ENCODE results near the gene CD59. TPM values are rescaled to one million over a fixed set of nuclear protein-coding genes. Genes with fewer than 3 reads are reported as not detected.
A peak's percentile ranks its signal among the peaks of the same experiment; 100 is the strongest.

Gene CD59
- total and polyA plus RNA-seq, 2 of the 13 experiments (the other 11 are each of a cell fraction or from before 2014, with no cell fraction given), result 127 to 289 TPM

DNA sequence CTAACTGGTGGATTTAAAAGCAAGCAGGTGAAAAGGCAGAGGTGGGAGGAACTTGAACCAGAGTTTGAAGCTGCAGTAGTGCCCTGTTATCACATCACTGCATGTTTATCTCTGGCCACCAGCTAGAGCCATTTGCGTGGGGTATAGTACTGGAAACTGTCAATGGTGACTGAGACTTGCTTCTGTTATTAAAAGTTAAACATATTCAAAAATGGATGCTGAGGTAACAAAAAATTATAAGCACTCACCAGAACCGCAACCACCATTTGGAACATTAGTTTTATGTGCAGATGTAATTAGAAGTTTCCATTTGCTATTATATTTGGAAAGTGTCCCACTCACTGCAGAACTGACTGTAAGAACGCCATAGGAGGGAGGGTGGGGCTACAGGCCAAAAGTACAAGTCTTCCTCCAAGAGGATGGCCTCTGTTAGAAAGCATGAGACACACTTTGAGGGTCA is 1.2 kb upstream of the CD59 start (continued):
- TF ChIP-seq ZNF263 (CRISPR knock-in tag; IDR thresholded peaks at IDR 0.05), result no peak

GRCh38 chr11:33735271-33736147 is 714 bp downstream of the CD59 start:
- ChIA-PET CTCF (ENCODE audit: low intra/inter-chr PET ratio, low total read pairs) (no interaction called here), POLR2A (interaction anchor here (1.4 to 3.3 kb wide), 8 partner anchors 11 to 43 kb away, joined by 3 to 63 read pairs (median 12); partner anchors contain the start of gene C11orf91)
- Histone ChIP-seq H2AFZ (ENCODE audit: low read length) (no peak overlapping the region), H3K27me3 (ENCODE audit: control insufficient read depth in 1 of 2, insufficient read depth in 2 of 2, low read length in 2 of 2) (no peaks in the 10 kb centered on the region; a peak in 1 of 5 replicates), H3K79me2 (ENCODE audit: insufficient read depth, low read length) (peaks cover 42% of the 10 kb centered on the region), H3K36me3 (replicated peaks in 1 of 2; ENCODE audit: control insufficient read depth in 1 of 2, insufficient read depth in 2 of 2, low read length in 2 of 2) (no peaks in the 10 kb centered on the region; a peak in 2 of 5 replicates), H3K27ac (ENCODE audit: extremely low read length, insufficient read depth, low read length) (peak overlapping the region; percentile 84), H3K9ac (ENCODE audit: insufficient read depth, low read depth, low read length) (peak overlapping the region; percentile 88), H3K9me3 (ENCODE audit: low read length) (no peaks in the 10 kb centered on the region), H3K4me3 (replicated peaks in 1 of 3; ENCODE audit: insufficient read depth in 1 of 3, low read depth in 2 of 3, low read length in 3 of 3) (peak overlapping the region; percentile 80 to 93 (median 92)), H4K20me1 (ENCODE audit: insufficient read depth, low read length) (0 out of 2 replicates have a peak, but pooled peaks cover 7% of the 10 kb centered on the region), H3K4me1 (ENCODE audit: insufficient read depth, low read length) (peaks cover 57% of the 10 kb centered on the region), H3K4me2 (ENCODE audit: low read depth, low read length) (peak overlapping the region; percentile 99)
- ATAC-seq (peak; percentile 41), FAIRE-seq (no peak), DNase-seq (ENCODE audit: low spot score) (peak; percentile 34)
- 2% methylated on average over 43 of the region's 53 CpGs for WGBS (ENCODE audit: low lambda C conversion rate)
- intact Hi-C loops (cut with micrococcal nuclease; ENCODE audit: unreplicated experiment), result loop anchor here (1.0 to 5.0 kb wide), 2 partner anchors 37 to 43 kb away; partner anchors contain the start of gene FBXO3
- in situ Hi-C loops (cut with HindIII; ENCODE audit: extremely low pct_ligation_motif_present, low pct_unique_long_range_greater_than_20kb), result no loop called here
- no TSS peak for BruUV-seq (replicated peaks)
- TF ChIP-seq HOXA9 (CRISPR knock-in tag; IDR thresholded peaks at IDR 0.05; ENCODE audit: borderline replicate concordance) (no peak), ZNF232 (CRISPR knock-in tag; IDR thresholded peaks at IDR 0.05; ENCODE audit: borderline replicate concordance) (no peak), ZNF749 (CRISPR knock-in tag; IDR thresholded peaks at IDR 0.05; ENCODE audit: borderline replicate concordance) (no peak), ZSCAN30 (CRISPR knock-in tag; IDR thresholded peaks at IDR 0.05) (no peak), ZNF614 (CRISPR knock-in tag; IDR thresholded peaks at IDR 0.05; ENCODE audit: borderline replicate concordance) (no peak), SMARCC2 (IDR thresholded peaks at IDR 0.05) (no peak), PRPF4 (IDR thresholded peaks at IDR 0.05; ENCODE audit: low read depth, low read length, poor library complexity, severe bottlenecking) (no peak), NR2C2 (CRISPR knock-in tag; IDR thresholded peaks at IDR 0.05; ENCODE audit: borderline replicate concordance) (no peak), PRDM4 (CRISPR knock-in tag; IDR thresholded peaks at IDR 0.05; ENCODE audit: borderline replicate concordance) (no peak), ZNF264 (CRISPR knock-in tag; IDR thresholded peaks at IDR 0.05) (0 out of 2 replicates have a peak, but pooled peaks have one; percentile 42), NFYB (CRISPR knock-in tag; IDR thresholded peaks at IDR 0.05) (no peak), HDAC1 (CRISPR knock-in tag; IDR thresholded peaks at IDR 0.05) (peak; percentile 32; the same call in 1 of the 2 replicates), MTA3 (CRISPR knock-in tag; IDR thresholded peaks at IDR 0.05) (no peak)
- TF ChIP-seq, protein P1, sequence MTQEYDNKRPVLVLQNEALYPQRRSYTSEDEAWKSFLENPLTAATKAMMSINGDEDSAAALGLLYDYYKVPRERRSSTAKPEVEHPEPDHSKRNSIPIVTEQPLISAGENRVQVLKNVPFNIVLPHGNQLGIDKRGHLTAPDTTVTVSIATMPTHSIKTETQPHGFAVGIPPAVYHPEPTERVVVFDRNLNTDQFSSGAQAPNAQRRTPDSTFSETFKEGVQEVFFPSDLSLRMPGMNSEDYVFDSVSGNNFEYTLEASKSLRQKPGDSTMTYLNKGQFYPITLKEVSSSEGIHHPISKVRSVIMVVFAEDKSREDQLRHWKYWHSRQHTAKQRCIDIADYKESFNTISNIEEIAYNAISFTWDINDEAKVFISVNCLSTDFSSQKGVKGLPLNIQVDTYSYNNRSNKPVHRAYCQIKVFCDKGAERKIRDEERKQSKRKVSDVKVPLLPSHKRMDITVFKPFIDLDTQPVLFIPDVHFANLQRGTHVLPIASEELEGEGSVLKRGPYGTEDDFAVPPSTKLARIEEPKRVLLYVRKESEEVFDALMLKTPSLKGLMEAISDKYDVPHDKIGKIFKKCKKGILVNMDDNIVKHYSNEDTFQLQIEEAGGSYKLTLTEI (CRISPR knock-in tag; conservative IDR thresholded peaks at IDR 0.05), result no peak
- TF ChIP-seq, protein P2, sequence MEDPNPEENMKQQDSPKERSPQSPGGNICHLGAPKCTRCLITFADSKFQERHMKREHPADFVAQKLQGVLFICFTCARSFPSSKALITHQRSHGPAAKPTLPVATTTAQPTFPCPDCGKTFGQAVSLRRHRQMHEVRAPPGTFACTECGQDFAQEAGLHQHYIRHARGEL (CRISPR knock-in tag; IDR thresholded peaks at IDR 0.05), result no peak

Data from HepG2 (cell line).